Measurements from ENCODE around the gene NCKAP1.

DNA sequence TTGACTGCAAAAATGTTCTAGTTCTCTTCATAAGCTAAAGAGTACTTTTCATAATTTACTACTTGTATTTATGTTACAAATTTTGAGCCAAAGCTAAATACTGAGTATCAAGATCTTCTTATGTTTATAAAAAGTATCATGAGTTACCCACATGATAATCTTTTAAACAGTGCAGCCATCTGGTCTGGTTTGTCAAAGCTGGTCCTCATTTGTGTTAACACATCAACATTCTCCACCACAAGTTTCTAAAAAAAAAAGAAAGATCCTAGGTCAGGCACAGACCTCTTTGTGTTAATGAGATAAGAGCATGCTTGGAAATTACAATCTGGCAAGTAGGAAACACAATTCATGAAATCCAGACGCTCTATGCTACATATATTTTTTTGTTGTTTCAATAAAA lies 96.3 kb downstream of the NCKAP1 start:
- TF ChIP-seq, protein P1, sequence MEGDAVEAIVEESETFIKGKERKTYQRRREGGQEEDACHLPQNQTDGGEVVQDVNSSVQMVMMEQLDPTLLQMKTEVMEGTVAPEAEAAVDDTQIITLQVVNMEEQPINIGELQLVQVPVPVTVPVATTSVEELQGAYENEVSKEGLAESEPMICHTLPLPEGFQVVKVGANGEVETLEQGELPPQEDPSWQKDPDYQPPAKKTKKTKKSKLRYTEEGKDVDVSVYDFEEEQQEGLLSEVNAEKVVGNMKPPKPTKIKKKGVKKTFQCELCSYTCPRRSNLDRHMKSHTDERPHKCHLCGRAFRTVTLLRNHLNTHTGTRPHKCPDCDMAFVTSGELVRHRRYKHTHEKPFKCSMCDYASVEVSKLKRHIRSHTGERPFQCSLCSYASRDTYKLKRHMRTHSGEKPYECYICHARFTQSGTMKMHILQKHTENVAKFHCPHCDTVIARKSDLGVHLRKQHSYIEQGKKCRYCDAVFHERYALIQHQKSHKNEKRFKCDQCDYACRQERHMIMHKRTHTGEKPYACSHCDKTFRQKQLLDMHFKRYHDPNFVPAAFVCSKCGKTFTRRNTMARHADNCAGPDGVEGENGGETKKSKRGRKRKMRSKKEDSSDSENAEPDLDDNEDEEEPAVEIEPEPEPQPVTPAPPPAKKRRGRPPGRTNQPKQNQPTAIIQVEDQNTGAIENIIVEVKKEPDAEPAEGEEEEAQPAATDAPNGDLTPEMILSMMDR (IDR thresholded peaks at IDR 0.05; ENCODE audit: low read depth, low read length, missing input control), result no peak
- TF ChIP-seq, protein P2, sequence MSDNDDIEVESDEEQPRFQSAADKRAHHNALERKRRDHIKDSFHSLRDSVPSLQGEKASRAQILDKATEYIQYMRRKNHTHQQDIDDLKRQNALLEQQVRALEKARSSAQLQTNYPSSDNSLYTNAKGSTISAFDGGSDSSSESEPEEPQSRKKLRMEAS (IDR thresholded peaks at IDR 0.05), result no peak
- TF ChIP-seq YY1 (IDR thresholded peaks at IDR 0.05) (no peak), TAF1 (conservative IDR thresholded peaks at IDR 0.05) (no peak), EGR1 (IDR thresholded peaks at IDR 0.05; ENCODE audit: low read depth in 2 of 2) (no peak), GABPA (IDR thresholded peaks at IDR 0.05 in 1 of 2, conservative IDR thresholded peaks at IDR 0.05 in 1 of 2) (no peak), JUND (IDR thresholded peaks at IDR 0.05) (no peak)
- TF ChIP-seq, protein P3, sequence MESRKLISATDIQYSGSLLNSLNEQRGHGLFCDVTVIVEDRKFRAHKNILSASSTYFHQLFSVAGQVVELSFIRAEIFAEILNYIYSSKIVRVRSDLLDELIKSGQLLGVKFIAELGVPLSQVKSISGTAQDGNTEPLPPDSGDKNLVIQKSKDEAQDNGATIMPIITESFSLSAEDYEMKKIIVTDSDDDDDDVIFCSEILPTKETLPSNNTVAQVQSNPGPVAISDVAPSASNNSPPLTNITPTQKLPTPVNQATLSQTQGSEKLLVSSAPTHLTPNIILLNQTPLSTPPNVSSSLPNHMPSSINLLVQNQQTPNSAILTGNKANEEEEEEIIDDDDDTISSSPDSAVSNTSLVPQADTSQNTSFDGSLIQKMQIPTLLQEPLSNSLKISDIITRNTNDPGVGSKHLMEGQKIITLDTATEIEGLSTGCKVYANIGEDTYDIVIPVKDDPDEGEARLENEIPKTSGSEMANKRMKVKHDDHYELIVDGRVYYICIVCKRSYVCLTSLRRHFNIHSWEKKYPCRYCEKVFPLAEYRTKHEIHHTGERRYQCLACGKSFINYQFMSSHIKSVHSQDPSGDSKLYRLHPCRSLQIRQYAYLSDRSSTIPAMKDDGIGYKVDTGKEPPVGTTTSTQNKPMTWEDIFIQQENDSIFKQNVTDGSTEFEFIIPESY (IDR thresholded peaks at IDR 0.05), result no peak
- TF ChIP-seq, protein P4, sequence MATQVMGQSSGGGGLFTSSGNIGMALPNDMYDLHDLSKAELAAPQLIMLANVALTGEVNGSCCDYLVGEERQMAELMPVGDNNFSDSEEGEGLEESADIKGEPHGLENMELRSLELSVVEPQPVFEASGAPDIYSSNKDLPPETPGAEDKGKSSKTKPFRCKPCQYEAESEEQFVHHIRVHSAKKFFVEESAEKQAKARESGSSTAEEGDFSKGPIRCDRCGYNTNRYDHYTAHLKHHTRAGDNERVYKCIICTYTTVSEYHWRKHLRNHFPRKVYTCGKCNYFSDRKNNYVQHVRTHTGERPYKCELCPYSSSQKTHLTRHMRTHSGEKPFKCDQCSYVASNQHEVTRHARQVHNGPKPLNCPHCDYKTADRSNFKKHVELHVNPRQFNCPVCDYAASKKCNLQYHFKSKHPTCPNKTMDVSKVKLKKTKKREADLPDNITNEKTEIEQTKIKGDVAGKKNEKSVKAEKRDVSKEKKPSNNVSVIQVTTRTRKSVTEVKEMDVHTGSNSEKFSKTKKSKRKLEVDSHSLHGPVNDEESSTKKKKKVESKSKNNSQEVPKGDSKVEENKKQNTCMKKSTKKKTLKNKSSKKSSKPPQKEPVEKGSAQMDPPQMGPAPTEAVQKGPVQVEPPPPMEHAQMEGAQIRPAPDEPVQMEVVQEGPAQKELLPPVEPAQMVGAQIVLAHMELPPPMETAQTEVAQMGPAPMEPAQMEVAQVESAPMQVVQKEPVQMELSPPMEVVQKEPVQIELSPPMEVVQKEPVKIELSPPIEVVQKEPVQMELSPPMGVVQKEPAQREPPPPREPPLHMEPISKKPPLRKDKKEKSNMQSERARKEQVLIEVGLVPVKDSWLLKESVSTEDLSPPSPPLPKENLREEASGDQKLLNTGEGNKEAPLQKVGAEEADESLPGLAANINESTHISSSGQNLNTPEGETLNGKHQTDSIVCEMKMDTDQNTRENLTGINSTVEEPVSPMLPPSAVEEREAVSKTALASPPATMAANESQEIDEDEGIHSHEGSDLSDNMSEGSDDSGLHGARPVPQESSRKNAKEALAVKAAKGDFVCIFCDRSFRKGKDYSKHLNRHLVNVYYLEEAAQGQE (IDR thresholded peaks at IDR 0.05), result no peak
- TF ChIP-seq, protein P5, sequence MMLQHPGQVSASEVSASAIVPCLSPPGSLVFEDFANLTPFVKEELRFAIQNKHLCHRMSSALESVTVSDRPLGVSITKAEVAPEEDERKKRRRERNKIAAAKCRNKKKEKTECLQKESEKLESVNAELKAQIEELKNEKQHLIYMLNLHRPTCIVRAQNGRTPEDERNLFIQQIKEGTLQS (IDR thresholded peaks at IDR 0.05), result no peak

Measured in liver (tissue), 3 donors.